SJCRH30 (cell line): ENCODE measurements around the gene ATP13A2. TPM values are rescaled to one million over a fixed set of nuclear protein-coding genes. Genes with fewer than 3 reads are reported as not detected.

Source experiments
- DNase-seq, 2 experiments: peaks; one replicate each; pipeline ENCODE4 v3.0.0-alpha.2; 2015 to 2020
- H3K27ac ChIP-seq: fragments of 250-450 bp; sonication (Bioruptor Pico); 2 replicates; pipeline ENCODE4 v1.5.1; 2020; ENCODE audit warnings: mild to moderate bottlenecking, moderate library complexity
- H3K27me3 ChIP-seq: fragments of 250-450 bp; sonication (Bioruptor Pico); 2 replicates; pipeline ENCODE4 v1.5.1; 2020; ENCODE audit warnings: mild to moderate bottlenecking, moderate library complexity
- H3K36me3 ChIP-seq: fragments of 250-450 bp; sonication (Bioruptor Pico); 2 replicates; pipeline ENCODE4 v1.5.1; 2020; ENCODE audit warnings: mild to moderate bottlenecking, moderate library complexity
- H3K4me1 ChIP-seq: fragments of 250-450 bp; sonication (Bioruptor Pico); 2 replicates; pipeline ENCODE4 v1.5.1; 2020; ENCODE audit warnings: mild to moderate bottlenecking, moderate library complexity
- H3K4me3 ChIP-seq: fragments of 250-450 bp; sonication (Bioruptor Pico); 2 replicates; pipeline ENCODE4 v1.5.1; 2020; ENCODE audit warnings: mild to moderate bottlenecking, moderate library complexity
- H3K9me3 ChIP-seq: fragments of 250-450 bp; sonication (Bioruptor Pico); replicated peaks from 2 replicates; pipeline ENCODE4 v1.5.1; 2020; ENCODE audit warnings: mild to moderate bottlenecking, moderate library complexity
- total RNA-seq: library from RNA; depleted of rRNA; stranded (reverse); fragments of >200 nt; shearing (Covaris generic); gene quantifications from 2 replicates; pipeline ENCODE4 v1.2.3, GENCODE V29; 2014

The ATP13A2 gene
- total RNA-seq, 1 experiment from 2014 or later: 77.9 TPM

DNA sequence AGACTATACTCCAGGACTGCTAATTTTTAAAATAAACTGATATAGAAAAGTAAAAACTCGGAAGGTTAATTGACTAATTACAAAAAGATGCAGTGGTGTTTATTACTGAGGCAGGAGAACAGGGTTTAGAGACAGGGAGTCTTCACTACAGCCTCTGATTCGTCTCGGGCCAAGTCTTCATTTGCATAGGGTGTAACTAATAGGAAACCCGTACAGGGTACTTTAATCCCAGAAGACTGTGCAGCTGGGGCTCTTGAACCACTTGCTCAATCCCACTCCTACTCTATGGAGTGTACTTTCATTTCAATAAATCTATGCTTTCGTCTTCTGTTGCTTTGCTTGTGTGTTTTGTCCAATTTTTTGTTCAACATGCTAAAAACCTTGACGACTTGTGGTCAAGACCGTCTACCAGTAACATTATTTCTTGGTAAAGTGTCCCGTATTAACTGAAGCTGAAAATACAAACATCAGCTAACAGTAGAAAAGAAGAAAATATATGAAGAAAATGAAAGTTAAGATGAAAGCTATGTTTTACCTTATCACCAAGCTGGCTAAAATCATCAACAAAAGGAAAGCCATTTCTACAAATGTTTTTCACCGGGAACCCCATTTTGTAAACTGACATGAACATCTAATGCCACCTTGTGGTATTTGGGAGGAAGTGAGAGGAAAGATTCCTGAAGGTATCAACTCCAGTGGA is 34.1 kb upstream of the ATP13A2 start:
- H3K27ac ChIP-seq: peak overlapping the region; percentile 82
- DNase-seq: peak; percentile 70 to 86
- peak overlapping the region; percentile 38 for H3K4me3 ChIP-seq
- peaks cover 10% of the 10 kb centered on the region for H3K4me1 ChIP-seq
- peaks cover 48% of the 10 kb centered on the region for H3K36me3 ChIP-seq
- H3K27me3 ChIP-seq: no peaks in the 10 kb centered on the region
- no peaks in the 10 kb centered on the region for H3K9me3 ChIP-seq

DNA sequence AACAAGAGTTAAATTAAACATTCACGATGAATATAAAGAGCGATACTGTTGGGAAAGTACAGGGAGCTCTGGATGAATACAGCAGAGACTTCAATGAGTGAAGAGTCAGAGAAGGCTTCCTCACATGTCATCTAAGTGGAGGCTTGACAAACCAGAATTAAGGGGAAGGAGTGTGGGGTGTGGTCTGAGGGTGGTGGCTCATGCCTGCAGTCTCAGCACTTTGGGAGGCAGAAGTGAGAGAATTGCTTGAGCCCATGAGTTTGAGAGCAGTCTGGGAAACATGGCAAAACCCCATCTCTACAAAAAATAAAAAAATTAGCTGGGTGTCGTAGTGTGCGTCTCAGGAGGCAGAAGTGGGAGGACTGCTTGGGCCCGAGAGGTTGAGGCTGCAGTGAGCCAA is 33.4 kb upstream of the ATP13A2 start:
- Histone ChIP-seq H3K4me3 (no peak overlapping the region), H3K27me3 (no peaks in the 10 kb centered on the region), H3K4me1 (peaks cover 10% of the 10 kb centered on the region), H3K27ac (peak overlapping the region; percentile 82), H3K9me3 (no peaks in the 10 kb centered on the region), H3K36me3 (peaks cover 52% of the 10 kb centered on the region)
- DNase-seq: peak in 1 of 2 experiments; percentile 13

DNA sequence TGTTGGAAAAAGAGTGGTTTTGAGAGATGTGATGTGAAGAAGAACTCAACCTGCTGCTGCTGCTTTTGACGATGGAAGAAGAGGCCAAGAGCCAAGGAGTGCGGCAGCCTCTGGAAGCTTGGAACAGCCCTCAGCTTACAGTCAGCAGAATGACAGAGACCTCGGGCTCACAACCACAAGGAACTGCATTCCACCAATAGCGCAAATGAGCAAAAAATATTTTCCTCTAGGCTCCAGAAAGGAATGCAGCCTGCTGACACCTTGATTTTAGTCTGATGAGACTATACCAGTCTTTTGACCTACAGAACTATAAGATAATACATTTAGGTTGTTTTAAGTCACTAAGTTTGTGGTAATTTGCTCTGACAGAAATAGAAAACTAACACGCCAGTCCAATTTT is 31.9 kb upstream of the ATP13A2 start:
- Histone ChIP-seq H3K36me3 (peaks cover 60% of the 10 kb centered on the region), H3K4me3 (no peak overlapping the region), H3K9me3 (no peaks in the 10 kb centered on the region), H3K27ac (no peak overlapping the region), H3K4me1 (peaks cover 10% of the 10 kb centered on the region), H3K27me3 (no peaks in the 10 kb centered on the region)
- no peak for DNase-seq

GRCh38 chr1:17040135-17040534 is 28.4 kb upstream of the ATP13A2 start:
- no peak overlapping the region for H3K27ac ChIP-seq
- no peaks in the 10 kb centered on the region for H3K27me3 ChIP-seq
- no peak for DNase-seq
- no peaks in the 10 kb centered on the region for H3K9me3 ChIP-seq
- no peak overlapping the region for H3K4me3 ChIP-seq
- peaks cover 87% of the 10 kb centered on the region for H3K36me3 ChIP-seq
- H3K4me1 ChIP-seq: peaks cover 3% of the 10 kb centered on the region

- H3K9me3 ChIP-seq: no peaks in the 10 kb centered on the region
- H3K4me1 ChIP-seq: no peaks in the 10 kb centered on the region
- H3K36me3 ChIP-seq: peaks cover 87% of the 10 kb centered on the region
- DNase-seq: no peak
- H3K27ac ChIP-seq: no peak overlapping the region
- H3K4me3 ChIP-seq: no peak overlapping the region
- no peaks in the 10 kb centered on the region for H3K27me3 ChIP-seq
Measured at GRCh38 chr1:17039522-17039921, 27.8 kb upstream of the ATP13A2 start.

DNA sequence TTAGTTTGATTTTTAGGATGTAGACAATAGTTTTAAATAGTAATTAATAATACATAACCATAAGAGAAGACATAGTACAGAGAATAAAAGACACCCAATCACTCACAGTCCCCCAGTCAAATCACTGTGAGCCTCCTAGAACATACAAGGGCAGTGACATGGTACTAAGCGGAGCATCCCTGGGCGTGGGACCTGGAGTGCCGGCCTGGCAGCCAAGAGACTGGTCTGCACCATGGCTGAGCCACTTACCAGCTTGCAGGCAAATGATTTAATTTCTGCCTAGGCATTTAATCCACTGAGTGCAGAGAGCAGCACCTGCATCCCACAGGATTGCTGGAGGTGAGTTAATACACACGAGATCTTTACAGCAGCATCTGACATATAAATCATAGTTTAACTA is 21.8 kb upstream of the ATP13A2 start:
- no peak for DNase-seq
- Histone ChIP-seq H3K9me3 (no peaks in the 10 kb centered on the region), H3K27me3 (no peaks in the 10 kb centered on the region), H3K4me1 (no peaks in the 10 kb centered on the region), H3K36me3 (peaks cover 78% of the 10 kb centered on the region), H3K4me3 (no peak overlapping the region), H3K27ac (no peak overlapping the region)

- Histone ChIP-seq H3K4me3 (no peak overlapping the region), H3K4me1 (no peaks in the 10 kb centered on the region), H3K27ac (no peak overlapping the region), H3K9me3 (no peaks in the 10 kb centered on the region), H3K36me3 (peaks cover 78% of the 10 kb centered on the region), H3K27me3 (no peaks in the 10 kb centered on the region)
- no peak for DNase-seq
Measured at GRCh38 chr1:17032741-17033140, 21.0 kb upstream of the ATP13A2 start.

- Histone ChIP-seq H3K4me3 (no peak overlapping the region), H3K36me3 (peaks cover 83% of the 10 kb centered on the region), H3K9me3 (no peaks in the 10 kb centered on the region), H3K27ac (no peak overlapping the region), H3K27me3 (no peaks in the 10 kb centered on the region), H3K4me1 (no peaks in the 10 kb centered on the region)
- no peak for DNase-seq
Measured at GRCh38 chr1:17031436-17031835, 19.7 kb upstream of the ATP13A2 start.

GRCh38 chr1:17030206-17030605 is 18.5 kb upstream of the ATP13A2 start:
- Histone ChIP-seq H3K27me3 (no peaks in the 10 kb centered on the region), H3K9me3 (no peaks in the 10 kb centered on the region), H3K4me3 (no peak overlapping the region), H3K27ac (no peak overlapping the region), H3K36me3 (peaks cover 78% of the 10 kb centered on the region), H3K4me1 (no peaks in the 10 kb centered on the region; the same call in 1 of the 2 replicates)
- peak in 1 of 2 experiments; percentile 14 for DNase-seq

GRCh38 chr1:17028662-17029188 is 17.0 kb upstream of the ATP13A2 start:
- no peak for DNase-seq
- H3K36me3 ChIP-seq: peaks cover 81% of the 10 kb centered on the region
- H3K27me3 ChIP-seq: no peaks in the 10 kb centered on the region
- no peak overlapping the region for H3K4me3 ChIP-seq
- H3K4me1 ChIP-seq: peaks cover 8% of the 10 kb centered on the region; the same call in 1 of the 2 replicates
- no peaks in the 10 kb centered on the region for H3K9me3 ChIP-seq
- H3K27ac ChIP-seq: no peak overlapping the region

DNA sequence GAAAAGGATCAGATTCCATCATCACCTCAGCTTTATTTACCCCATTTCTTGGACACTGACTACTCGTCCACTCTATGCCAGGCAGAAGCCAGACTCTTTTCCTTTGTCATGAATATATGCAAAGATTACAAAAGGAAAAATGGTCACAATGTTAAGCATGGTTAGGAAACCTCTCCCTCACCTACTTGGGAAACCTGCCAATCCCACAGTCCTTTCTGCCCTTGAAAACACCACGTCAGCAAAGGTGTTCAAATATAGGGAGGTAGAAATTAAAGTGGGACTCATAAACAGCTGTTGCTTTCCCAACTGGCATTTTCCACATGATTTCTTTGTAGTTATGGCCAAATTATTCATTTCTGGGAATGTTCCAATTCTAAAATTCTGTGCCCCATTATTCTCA is 16.2 kb upstream of the ATP13A2 start:
- Histone ChIP-seq H3K27ac (no peak overlapping the region), H3K9me3 (no peaks in the 10 kb centered on the region), H3K4me3 (no peak overlapping the region), H3K36me3 (peaks cover 83% of the 10 kb centered on the region), H3K27me3 (no peaks in the 10 kb centered on the region), H3K4me1 (peaks cover 8% of the 10 kb centered on the region; the same call in 1 of the 2 replicates)
- no peak for DNase-seq

GRCh38 chr1:17027403-17027802 is 15.7 kb upstream of the ATP13A2 start:
- H3K4me3 ChIP-seq: no peak overlapping the region
- H3K9me3 ChIP-seq: no peaks in the 10 kb centered on the region
- no peak overlapping the region for H3K27ac ChIP-seq
- H3K4me1 ChIP-seq: peaks cover 8% of the 10 kb centered on the region; the same call in 1 of the 2 replicates
- H3K36me3 ChIP-seq: peaks cover 83% of the 10 kb centered on the region
- no peak for DNase-seq
- no peaks in the 10 kb centered on the region for H3K27me3 ChIP-seq

GRCh38 chr1:17024721-17025120 is 13.0 kb upstream of the ATP13A2 start:
- peak in 1 of 2 experiments; percentile 24 for DNase-seq
- Histone ChIP-seq H3K4me1 (peaks cover 8% of the 10 kb centered on the region; the same call in 1 of the 2 replicates), H3K27me3 (no peaks in the 10 kb centered on the region), H3K36me3 (peaks cover 88% of the 10 kb centered on the region), H3K27ac (peak overlapping the region; percentile 25), H3K4me3 (no peak overlapping the region), H3K9me3 (no peaks in the 10 kb centered on the region)

GRCh38 chr1:17023573-17023972 is 11.8 kb upstream of the ATP13A2 start:
- no peak for DNase-seq
- Histone ChIP-seq H3K4me3 (no peak overlapping the region), H3K36me3 (peaks cover 92% of the 10 kb centered on the region), H3K27ac (no peak overlapping the region), H3K4me1 (peaks cover 8% of the 10 kb centered on the region; the same call in 1 of the 2 replicates), H3K9me3 (no peaks in the 10 kb centered on the region), H3K27me3 (no peaks in the 10 kb centered on the region)

- Histone ChIP-seq H3K27me3 (no peaks in the 10 kb centered on the region), H3K4me3 (no peak overlapping the region), H3K4me1 (peaks cover 8% of the 10 kb centered on the region; the same call in 1 of the 2 replicates), H3K27ac (no peak overlapping the region), H3K9me3 (no peaks in the 10 kb centered on the region), H3K36me3 (peaks cover 91% of the 10 kb centered on the region)
- DNase-seq: no peak
Measured at GRCh38 chr1:17023102-17023501, 11.4 kb upstream of the ATP13A2 start.

DNA sequence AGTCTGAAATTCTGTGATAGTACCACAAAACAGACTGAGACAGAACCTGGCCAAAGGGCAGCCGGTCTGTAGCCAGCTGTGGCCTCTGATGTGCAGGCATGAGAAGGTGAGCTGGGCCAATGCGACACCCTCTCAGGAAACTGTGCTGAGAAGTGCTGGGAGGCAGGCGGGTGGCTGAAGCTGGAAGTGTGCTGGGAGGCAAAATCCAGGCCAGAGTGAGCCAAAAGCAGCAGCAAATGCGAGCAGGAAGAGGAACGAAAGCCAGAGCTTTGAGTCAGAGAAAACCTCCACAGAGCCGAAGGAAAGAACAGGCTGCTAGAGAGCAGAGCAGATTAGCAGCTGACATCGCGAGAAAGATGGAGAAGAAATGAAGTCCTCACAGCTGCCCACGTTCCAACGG is 10.2 kb upstream of the ATP13A2 start:
- peaks cover 84% of the 10 kb centered on the region for H3K36me3 ChIP-seq
- no peak for DNase-seq
- H3K27ac ChIP-seq: no peak overlapping the region
- no peaks in the 10 kb centered on the region for H3K27me3 ChIP-seq
- peaks cover 8% of the 10 kb centered on the region; the same call in 1 of the 2 replicates for H3K4me1 ChIP-seq
- no peaks in the 10 kb centered on the region for H3K9me3 ChIP-seq
- no peak overlapping the region for H3K4me3 ChIP-seq
